Inflammatory macrophage (primary cell): ENCODE data around the gene ILK.

ENCODE experiments used
- DNase-seq, 2 donors: peaks; one replicate each; pipeline ENCODE4 v3.0.0-alpha.2; 2020 to 2022

The ILK gene

GRCh38 chr11:6622261-6623171, 18.9 kb downstream of the ILK start:
- no peak for DNase-seq

DNA sequence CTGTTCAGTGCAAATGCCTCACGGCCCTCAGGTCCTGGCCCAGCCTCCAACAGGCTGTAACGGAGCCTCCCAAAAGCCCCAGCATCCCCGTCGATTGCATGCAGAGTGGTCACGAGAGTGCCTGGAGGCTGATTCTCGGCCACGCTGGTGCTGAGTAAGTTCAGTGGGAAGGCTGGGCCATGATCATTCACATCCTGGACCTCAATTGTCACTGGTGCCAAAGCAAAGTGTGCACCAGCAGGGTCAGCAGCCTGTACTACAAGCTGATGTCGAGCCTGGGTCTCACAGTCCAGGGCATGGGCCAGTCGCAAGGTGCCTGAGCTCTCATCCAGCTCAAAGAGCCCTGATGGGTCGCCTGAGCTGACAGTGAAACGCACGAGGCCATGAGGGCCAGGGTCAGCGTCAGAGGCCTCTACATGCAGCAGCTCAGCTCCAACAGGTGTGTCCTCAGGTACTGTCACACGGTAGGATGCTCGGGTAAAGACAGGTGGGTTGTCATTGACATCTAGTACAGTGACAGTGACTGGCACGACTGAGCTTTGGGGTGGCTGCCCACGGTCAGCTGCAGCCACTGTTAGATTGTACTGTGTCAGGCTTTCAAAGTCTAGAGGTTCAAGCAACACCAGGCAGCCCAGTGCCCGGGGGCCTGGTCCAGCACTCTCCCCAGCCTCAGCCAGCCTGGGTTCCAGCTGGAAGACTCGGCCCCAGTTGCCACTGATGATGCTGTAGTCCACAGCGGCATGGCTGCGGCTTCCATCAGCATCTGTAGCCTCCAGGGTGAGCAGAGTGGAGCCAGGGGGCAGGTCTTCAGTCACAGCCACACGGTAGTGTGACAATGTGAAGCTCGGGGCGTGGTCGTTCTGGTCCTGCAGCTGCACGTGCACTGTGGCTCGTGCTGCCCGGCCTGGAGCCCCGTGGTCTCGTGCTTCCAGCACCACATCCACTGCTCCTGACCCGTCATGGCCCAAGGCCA, 20.1 kb downstream of the ILK start:
- DNase-seq, result no peak

DNA sequence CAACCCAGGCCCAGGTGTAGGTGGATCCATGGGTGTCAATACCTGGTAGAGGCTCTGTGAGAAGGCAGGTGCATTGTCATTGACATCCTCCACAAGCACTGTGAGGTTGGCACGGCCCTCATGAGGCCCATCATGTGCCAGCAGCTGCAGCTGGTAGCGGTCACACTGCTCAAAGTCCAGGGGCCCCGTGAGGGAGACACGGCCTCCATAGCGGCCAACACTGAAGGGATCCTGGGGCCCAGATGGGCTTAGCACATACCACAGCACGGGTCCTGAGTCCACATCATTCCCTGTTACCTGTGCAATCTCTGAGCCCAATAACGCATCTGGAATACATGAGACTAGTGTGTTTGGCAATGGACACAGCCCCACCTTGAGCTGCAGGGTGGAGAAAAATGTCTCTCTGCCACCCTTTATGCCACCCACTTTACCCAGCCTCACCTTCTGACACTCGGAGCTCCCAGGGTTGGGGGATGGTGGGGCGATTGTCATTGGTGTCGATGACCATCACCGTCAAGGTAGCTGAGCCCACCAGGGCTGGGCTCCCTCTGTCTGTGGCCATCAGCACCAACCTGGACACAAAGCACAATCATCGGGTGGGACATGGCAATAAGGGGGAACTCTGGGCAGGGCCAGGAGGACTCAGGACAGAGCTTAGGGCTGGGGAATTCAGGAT, 21.7 kb downstream of the ILK start:
- DNase-seq, result no peak

DNA sequence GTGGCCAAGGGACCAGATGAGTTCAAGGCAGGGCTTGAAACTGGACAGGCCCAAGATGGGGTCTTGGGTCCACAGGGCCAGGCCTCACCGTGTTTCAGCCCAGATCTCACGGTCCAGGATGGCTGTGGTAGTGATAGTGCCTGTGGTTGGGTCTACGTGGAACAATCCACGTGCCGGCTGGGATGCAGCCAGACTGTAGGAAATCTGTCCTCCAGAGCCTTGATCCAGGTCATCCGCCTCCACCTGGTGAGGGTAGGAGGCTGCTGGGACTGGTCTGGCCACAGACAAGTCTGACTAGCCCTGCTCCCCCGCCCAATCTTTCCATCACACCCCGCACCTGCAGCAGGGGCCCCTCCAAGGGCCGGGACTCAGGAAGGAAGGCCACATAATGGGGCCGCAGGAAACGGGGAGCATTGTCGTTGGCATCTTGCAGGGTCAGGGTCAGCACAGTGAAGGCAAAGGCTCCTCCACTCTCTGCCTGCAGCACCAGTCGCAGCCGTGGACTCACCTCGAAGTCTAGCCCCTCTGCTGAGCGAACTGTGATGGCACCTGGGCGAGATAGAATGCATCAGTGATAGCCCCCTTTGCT, 22.4 kb downstream of the ILK start:
- DNase-seq, result no peak

- DNase-seq, result no peak
Observed at GRCh38 chr11:6626971-6627761, 23.6 kb downstream of the ILK start.

GRCh38 chr11:6627762-6628241, 24.2 kb downstream of the ILK start:
- DNase-seq, result no peak

DNA sequence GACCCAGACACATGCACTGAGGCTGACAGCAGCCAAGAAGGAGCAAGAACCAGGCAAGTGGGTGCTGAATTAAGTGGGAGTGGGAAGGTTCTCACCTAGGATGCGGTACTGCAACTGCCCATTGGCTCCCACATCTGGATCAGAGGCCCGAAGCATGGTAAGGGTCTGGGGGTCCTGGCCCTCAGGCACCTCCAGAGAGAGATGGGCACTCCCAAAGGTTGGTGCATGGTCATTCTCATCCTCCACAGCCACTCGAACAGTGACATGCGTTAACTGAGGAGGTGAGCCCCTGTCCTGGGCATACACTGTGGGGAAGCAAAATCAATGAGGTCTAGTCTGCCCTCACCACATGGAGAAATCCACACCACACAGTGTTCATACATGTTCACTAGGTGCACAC, 25.0 kb downstream of the ILK start:
- DNase-seq, result no peak

- DNase-seq, result no peak
Observed at GRCh38 chr11:6629573-6629891, 26.0 kb downstream of the ILK start.

DNA sequence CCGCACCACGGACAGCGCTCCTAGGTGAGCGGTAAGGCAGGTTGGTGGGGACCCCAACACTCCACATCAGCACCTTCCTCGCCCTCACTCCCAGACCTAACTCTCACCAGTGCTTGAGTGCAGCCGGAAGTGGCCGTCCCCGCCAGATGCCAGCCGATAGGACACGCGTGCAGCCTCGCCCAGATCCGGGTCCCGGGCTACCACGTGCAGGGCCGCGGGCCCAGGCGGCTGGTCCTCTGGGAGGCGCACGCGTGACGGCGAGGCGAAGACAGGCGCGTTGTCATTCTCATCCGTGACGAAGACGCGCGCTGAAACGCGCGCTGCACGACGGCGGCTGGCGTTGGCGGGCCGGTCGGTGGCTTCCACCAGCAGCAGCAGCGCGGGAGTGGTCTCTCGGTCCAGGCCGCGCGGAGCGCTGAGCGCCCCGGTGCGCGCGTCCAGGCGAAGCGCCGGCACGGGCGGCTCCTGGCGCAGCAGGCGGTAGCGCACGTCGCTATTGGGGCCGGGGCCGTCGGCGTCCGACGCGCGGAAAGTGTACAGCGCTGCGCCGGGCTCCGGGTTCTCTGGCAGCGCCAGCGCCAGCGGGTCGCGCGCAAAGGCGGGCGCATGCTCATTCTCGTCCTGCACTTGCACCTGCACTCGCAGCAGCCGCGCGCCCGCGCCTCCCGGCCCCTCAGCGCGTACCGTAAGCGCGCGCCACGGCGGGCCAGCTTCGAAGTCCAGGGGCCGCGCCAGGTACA, 26.5 kb downstream of the ILK start:
- no peak for DNase-seq

DNA sequence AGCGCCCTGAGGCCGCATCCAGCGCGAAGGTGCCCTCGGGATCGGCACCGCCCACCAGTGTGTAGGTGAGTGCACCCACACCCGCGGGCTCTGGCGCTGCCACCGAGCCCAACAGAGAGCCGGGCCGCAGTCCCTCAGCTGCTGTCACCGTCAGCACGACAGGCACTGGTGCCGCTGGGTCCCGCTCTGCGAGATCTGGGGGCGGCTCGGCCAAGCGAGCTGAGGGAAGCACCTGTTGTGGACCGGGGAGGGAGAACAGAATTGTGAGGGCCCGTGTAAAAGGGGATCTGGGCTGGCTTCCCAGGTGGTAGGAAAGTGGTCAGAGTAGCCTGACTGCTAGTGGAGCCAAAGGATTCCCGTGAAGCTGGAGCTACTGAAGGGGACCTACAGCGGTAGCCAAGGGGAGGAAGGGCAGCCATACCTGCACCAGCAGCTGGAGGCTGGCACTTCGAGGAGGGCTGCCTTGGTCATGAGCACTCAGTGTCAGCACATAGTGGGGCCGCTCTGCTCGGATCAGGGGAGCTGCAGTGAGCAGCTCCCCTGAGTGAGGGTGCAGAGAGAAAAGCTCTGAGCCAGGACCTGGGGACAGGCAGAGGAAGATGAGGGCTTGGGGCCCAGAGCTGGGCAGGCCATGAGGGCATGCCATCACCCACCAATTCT, 27.2 kb downstream of the ILK start:
- DNase-seq, result no peak

DNA sequence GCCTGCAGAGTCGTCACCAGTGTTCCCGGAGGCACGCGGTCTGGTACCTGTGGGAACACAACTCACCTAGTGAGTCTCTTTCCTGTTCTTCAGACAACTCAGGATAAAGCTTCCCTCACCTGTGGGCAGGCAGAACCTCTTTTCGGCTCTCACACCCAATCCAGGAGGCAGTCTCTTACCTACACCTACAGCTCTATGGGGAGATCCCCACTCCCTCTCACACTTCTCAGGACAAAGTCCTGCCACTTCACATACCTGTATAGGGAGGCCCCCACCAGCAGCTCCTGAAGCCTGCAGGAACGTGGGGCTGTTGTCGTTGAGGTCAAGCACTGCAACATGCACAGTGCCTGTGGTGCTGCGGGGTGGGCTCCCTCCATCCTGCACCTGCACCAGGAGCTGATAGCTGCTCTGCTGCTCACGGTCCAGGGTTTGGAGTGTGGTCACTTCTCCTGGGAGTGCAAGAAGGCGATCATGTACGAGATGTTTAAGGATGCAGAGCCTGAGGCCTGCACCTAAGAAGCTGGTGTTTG, 27.9 kb downstream of the ILK start:
- DNase-seq, result no peak

DNA sequence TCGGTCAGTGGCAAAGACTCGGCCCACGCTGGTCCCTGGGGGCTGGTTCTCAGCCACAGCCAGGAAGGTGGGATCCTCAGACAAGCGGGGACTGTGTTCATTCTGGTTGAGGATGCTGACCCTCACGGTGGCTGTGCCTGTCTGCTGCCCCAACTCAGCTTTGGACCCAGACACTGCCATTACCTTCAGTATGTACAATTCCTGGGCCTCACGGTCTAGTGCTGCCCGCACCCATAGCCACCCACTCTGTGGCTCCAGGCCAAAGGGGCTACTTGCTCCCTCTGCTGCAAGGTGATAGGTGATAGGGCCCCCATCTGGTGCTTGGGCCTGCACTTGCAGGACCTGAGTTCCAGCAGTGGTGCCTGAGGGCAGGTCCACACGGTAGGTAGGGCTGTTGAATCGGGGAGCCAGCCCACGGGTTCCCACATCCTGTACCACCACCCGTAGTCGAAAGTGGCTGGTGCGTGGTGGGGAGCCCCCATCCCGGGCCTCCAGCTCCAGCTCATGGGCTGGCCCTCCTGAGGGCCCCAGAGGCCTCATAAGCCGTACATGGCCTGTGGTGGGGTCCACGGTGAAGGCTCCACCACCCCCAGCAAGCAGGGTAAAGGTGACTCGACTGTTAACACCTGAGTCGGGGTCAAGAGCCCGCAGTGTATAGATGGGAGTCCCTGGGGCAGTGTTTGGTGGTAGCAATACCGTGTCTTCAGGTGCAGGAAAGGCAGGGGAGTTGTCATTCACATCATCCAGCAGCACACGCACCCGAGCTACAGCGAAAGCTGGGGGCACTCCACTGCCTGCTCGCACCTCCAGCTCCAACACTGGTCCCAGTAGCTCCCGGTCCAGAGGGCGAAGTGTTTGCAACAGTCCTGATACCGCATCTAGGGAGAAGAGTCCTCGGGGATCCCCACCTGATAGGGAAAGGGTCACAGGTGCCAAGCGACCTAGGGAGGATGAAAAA, 28.8 kb downstream of the ILK start:
- no peak for DNase-seq

- no peak for DNase-seq
Observed at GRCh38 chr11:6633422-6634408, 30.1 kb downstream of the ILK start.

GRCh38 chr11:6634534-6634933, 31.0 kb downstream of the ILK start:
- DNase-seq, result no peak

DNA sequence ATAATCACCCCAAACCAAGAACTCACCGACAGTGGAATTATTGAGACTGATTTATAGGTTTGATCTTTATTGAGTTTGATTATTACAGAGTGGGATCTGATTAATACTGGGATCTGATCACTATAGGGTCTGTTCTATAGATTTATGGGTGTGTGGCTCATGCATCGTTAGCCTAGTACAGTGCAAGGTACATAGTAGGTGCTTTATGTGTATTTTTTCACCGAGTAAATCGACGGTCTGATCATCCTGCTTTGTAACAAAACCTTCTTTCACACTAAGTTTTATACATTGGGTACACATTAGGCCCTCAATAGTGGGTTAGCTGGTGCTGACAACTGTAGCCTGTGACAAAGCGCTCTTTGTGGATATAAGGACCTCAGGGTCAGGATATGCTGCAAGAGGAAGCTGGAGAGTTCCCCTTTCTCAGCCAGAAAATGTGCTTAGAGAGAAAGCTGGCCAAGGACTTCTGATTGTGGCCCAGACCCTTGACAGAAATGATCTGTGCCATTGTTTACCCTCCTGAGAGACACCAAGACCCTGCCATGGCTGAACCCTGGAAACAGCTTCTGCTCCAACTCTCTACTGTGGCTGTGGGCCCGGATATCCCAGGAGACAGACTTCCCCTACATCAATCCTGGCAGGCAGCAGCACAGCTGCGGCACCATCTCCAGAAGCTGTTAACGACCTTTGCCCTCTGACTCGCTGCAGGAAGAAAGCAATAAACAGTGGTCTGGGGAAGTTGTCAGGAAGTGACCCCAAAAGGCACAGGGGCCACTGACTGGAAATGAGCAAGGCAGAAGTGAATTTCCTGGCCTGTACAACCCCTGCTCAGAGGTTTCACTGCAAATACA, 31.7 kb downstream of the ILK start:
- DNase-seq, result peak; percentile 80 to 82

- no peak for DNase-seq
Observed at GRCh38 chr11:6636480-6636879, 32.9 kb downstream of the ILK start.

GRCh38 chr11:6637871-6638270, 34.3 kb downstream of the ILK start:
- no peak for DNase-seq
